GM11168 (cell line): ENCODE data around the gene TBXAS1.

Source experiments
- in situ Hi-C: fragments of 300-500 bp; cut with MboI; formaldehyde crosslinking; loops from one replicate; pipeline ENCODE4 v1.12.0; 2022; ENCODE audit warnings: low sequenced_read_pairs; ENCODE audit not compliant: unreplicated experiment

The TBXAS1 gene

DNA sequence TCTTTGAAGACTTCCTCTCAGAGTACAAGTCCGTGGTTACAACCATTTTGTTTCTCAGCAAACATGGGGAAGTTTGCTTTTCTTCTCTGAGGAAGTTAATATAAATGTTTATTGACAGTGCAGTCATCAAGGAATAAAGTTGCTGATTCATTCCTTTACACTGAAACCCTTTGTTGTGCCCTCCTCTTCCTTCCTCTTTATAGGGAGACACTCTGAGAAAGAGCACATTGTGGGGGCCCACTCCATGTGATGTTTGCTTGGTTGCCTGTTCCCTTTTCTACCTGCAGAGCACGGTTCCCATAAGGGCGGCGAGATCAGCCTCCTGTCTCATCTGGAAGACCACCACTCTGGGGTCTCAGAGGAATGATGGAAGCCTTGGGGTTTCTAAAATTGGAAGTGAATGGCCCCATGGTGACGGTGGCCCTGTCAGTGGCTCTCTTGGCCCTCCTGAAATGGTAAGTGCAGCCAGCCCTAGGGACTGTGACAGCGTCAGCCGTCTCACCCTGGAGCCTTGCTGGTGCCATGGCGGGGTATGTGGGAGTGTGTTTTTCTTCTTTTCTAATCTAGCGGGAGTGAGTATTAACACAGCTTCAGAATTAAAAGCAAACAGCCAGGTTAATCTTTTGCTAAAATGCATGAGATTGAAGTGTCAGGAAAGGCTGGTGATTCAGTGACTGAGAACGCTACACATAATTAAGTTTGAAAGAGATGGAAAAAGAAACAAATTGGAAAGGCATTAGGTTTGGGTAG is at the start of gene TBXAS1:
Gene TBXAS1 (plus strand): TSS at position 240 of the 750 bp plus-strand sequence. CDS start 127 bp downstream, at position 367.
- in situ Hi-C loops: no loop called here

GRCh38 chr7:139782932-139783331 is 46.1 kb upstream of the TBXAS1 start:
- in situ Hi-C loops: no loop called here

- in situ Hi-C loops: no loop called here
Measured at GRCh38 chr7:139783647-139784385, 45.2 kb upstream of the TBXAS1 start.

- in situ Hi-C loops: no loop called here
Measured at GRCh38 chr7:139784648-139785047, 44.4 kb upstream of the TBXAS1 start.

GRCh38 chr7:139791316-139791715 is 37.7 kb upstream of the TBXAS1 start:
- in situ Hi-C loops: no loop called here

DNA sequence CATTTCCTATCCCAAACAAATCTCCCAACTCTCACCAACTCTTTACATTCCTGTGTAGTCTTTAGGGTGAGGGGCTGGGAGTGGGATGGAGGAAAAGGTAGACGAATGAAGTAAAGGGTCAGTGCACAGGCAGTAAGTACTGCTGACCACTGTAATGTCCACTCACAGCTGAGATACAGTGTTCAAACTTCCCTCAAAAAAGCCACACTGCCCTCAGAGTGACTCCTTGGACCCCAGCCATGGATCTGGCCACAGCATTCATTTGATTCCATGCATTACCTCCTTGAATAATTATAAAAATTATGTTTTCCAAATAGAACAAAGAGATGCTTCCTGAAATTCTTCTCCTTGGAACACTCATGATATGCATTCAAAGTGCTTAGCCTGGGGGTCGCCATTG is 31.5 kb upstream of the TBXAS1 start:
- in situ Hi-C loops: no loop called here

DNA sequence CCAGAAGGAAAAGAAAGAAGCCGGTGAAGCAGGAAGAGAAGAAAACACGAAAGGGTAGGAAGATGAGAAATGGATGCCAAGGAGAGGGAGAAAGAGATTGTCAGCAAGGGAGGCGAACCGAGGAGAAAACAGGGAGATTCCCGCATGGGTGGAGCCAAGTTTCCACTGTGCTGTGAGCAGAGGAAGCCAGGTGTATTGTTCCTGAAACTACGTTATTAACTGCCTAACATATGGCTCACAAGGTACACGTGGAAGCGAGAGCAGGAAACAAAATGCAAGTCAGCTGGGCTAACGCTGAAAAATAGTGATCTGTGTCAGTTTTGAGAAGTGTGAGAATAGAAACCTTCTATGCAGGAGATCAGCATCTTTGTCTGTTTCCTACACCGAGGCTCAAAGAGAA is 30.8 kb upstream of the TBXAS1 start:
- in situ Hi-C loops: no loop called here

DNA sequence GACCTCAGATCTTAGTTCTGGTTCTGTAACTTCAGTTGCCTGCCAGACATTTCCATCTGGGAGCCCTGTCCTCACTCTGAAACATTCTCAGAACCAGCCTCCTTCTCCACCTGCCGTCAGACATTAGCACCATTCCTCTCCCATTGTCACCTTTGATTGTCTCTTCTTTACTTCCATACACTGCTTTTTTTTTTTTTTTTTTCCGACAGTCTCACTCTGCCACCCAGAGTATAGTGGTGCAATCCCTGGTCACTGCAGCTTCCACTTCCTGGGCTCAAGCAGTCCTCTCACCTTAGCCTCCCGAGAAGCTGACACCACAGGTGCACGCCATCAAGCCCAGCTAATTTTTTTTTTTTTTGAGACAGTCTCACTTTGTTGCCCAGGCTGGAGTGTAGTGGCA is 30.2 kb upstream of the TBXAS1 start:
- in situ Hi-C loops: no loop called here

DNA sequence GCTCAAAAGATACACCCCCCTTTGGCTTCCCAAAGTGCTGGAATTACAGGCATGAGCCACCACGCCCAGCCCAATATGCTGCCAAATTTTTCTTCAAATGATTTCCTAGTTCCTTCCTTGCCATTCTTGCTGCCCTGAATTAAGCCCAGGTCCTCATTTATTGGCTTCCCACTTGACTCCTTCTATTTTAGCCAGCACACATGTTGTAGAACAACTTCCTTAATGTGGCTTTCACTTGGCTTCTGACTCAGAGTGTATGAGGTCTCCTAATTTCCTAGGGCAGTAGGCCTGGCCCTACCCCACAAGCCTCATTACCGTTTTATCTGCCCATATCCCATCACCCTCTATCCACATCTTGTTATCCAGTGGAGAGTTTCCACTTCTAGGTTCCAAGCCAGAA is 29.5 kb upstream of the TBXAS1 start:
- in situ Hi-C loops: no loop called here

DNA sequence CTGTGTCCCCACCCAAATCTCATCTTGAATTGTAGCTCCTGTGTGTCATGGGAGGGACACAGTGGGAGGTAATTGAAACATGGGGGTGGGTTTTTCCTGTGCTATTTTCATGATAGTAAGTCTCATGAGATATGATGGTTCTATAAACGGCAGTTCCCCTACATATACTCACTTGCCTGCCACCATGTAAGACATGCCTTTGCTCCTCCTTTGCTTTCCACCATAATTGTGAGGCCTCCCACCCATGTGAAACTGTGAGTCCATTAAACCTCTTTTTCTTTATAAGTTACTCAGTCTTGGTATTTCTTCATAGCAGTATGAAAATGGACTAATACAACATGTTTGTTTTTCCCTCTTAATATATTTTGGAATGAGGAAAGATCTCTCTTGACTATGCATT is 24.5 kb upstream of the TBXAS1 start:
- in situ Hi-C loops: no loop called here

- in situ Hi-C loops: no loop called here
Measured at GRCh38 chr7:139807009-139807408, 22.1 kb upstream of the TBXAS1 start.

- in situ Hi-C loops: no loop called here
Measured at GRCh38 chr7:139808427-139808826, 20.6 kb upstream of the TBXAS1 start.

DNA sequence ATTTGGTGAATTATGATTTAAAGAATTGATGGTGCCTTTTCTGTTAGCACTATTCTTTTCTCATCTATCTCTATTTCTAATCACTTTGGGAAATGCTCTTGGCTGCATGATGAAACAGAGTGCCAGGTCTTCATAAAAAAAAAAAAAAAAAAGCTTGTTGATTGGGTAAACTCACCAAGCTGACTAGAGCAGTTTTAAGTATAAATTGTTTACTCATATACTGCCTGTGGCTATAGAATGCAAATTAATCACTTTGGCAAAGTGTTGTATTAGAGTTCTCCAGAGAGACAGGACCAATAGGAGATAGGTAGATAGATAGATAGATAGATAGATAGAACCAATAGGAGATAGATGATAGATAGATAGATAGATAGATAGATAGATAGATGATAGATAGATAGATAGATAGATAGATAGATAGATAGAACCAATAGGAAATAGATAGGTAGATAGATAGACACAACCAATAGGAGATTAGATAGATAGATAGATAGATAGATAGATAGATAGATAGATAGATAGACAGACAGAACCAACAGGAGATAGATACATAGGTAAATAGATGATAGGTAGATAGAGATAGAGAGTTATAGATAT is 20.1 kb upstream of the TBXAS1 start:
- in situ Hi-C loops: no loop called here

DNA sequence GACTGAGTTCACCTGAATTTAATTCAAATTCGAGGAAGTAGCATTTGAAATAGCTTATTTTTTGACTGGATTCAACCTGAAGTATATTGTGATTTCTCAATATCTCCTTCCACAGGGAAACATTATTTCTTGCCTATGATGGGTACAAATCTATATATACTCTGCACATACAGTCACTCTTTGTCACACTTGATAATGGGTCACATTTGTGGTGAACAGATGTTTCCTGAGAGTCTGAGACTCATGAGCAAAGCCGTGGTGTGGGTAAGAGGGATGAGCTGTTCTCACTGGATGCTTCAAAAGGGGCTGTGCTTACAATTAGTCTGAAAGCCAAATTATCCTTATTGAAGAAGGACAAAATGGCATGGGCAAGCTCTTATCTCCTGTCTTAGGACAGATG is 18.0 kb upstream of the TBXAS1 start:
- in situ Hi-C loops: no loop called here

DNA sequence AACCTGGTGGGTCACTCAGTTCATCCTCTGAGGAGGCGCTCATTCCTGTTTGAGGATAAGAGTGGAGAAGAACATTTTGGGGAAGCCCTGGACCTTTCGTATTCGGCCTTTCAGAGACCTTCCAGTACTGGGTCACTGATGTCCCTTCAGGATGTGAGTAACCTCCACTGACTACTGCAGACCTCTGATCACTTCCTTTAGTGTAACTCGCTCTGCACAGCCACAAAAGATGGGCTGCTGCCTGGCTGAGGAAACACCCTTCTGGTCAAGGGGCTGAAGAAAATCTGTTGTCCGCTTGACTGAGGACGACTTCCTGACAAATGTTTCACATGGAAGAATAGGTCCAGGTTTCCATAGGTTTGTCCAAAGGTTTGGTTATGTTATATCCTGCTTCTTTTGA is 15.9 kb upstream of the TBXAS1 start:
- in situ Hi-C loops: no loop called here

DNA sequence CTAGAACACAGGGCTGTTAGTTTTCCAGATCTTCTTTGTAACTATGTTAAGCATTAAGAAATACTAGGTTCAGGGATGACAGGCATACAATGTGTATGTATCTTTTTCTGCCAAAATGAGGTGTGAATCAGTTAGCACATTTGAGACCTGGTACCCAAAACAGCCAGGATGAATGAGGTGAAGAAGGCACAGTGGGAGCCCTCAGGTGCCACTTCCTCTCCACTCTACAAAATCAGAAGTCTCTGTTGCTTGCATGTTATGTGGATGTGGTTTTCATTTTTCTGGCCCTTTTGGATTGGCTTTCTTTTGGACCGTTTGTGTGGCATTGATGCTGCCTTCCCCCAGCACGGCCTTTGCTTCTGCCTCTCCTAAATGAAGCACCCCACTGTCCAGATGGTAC is 15.4 kb upstream of the TBXAS1 start:
- in situ Hi-C loops: no loop called here

DNA sequence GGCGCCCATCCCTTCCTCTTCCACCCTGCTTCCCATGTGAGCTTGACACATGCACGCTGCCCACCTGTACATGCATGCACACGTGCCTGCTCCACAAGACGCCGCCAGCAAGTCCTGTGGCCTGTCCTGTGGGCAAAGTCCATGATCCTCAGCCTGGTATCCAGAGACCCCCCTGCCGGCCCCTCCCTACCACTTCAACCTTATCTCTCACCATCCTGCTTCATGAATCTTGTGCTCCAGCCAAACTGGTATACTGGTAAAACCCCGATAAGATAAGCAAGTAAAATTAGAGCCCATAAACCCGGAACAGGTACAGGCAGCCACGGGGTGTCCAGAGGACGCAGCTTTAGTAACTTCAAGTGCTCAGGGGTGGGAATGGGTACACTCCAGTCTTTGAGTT is 11.8 kb upstream of the TBXAS1 start:
- in situ Hi-C loops: no loop called here

DNA sequence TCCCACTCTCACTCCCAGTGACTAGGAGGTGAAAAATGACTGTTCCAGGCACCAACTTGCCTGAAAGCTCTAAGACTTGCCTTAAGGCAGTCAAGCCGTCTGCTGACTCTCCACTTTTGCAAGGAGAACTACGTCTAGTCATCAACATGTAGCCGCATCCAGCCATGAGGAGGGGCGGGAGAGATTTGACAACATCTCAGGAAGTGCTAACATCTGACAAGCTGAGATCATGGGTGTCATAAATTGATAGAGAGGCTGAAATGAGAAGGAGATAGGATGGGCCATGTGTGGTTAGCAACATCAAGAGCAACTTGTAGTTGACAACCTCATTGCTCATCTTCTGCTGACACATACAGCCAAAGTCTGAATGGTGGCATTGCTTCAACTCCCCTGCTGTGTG is 9.0 kb upstream of the TBXAS1 start:
- in situ Hi-C loops: no loop called here

DNA sequence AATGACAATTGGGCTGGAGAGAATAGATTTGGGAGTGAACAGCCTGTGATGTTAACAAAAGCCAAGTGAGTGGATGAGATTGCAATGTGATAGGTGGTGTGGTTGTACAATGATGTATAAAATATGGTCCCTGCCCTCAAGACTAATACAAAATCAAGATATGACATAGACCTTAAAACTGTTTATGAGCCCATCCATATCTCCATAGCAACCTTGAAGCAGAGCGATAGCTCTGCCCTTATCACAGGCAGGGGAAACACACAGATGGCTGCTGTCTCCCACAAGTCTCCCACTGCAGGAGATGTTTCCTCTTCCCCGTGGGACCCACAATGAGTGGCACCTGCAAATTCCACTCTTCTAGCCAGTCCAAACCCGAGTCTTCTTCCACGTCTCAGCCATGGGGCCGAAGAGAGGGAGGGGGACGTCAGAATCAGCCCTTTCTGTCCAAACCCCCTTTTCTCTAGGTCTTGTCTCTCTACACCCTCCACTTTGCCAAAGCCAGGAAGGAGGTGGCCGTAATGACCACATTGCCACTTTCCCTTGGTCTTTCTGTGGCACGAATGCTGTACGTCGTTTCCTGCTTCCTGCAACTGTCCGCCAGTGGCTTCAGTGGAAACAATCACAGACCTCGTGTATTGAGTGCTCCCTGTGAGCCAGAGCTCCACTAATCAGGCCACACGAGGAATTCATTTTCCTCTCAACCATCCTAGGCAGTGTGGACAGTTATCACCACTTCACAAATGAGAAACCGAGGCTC is 7.5 kb upstream of the TBXAS1 start:
- in situ Hi-C loops: no loop called here

GRCh38 chr7:139822855-139823254 is 6.2 kb upstream of the TBXAS1 start:
- in situ Hi-C loops: no loop called here
